H1 (cell line): ENCODE results near the gene MEX3D. TPM values are rescaled to one million over a fixed set of nuclear protein-coding genes. Genes with fewer than 3 reads are reported as not detected.

Source experiments
- CTBP2 ChIP-seq: IDR thresholded peaks from 2 replicates; pipeline ENCODE4 v1.7.0; 2011; ENCODE audit warnings: borderline replicate concordance, mild to moderate bottlenecking, moderate library complexity, mixed read lengths, low read length; ENCODE audit not compliant: insufficient read depth, insufficient read length
- TAF7 ChIP-seq: optimal IDR thresholded peaks from 2 replicates; pipeline ENCODE3; 2011; ENCODE audit warnings: low read depth, mild to moderate bottlenecking, inconsistent platforms, low read length, moderate library complexity, borderline replicate concordance
- polyA plus RNA-seq, 7 experiments: library from polyadenylated mRNA; depleted of rRNA in 3 of 7; stranded (reverse) in 5 of 7; unstranded in 2 of 7; fragments of >200 nt in 5 of 7; fragments of 200-250 nt in 2 of 7; gene quantifications; 1 replicate in 5 of 7; 2 replicates in 1 of 7; 4 replicates in 1 of 7; pipeline versions ENCODE4 v1.2.1 to v1.2.3, GENCODE V29; 2011 to 2013; ENCODE audit warnings: missing spikeins in 2 of 7, mixed read lengths in 2 of 7
- total RNA-seq: library from RNA; stranded (reverse); fragmentation: NEBNext Ultra II Directional; extraction: Animal tissue kit (Norgen Biotek cat#: 25700); gene quantifications from 2 replicates; pipeline ENCODE4 v1.2.1, GENCODE V29; 2021

Gene MEX3D
- total and polyA plus RNA-seq, 2 of the 8 experiments (the other 6 are each of a cell fraction or from before 2014, with no cell fraction given), result 20.8 to 78.8 TPM

DNA sequence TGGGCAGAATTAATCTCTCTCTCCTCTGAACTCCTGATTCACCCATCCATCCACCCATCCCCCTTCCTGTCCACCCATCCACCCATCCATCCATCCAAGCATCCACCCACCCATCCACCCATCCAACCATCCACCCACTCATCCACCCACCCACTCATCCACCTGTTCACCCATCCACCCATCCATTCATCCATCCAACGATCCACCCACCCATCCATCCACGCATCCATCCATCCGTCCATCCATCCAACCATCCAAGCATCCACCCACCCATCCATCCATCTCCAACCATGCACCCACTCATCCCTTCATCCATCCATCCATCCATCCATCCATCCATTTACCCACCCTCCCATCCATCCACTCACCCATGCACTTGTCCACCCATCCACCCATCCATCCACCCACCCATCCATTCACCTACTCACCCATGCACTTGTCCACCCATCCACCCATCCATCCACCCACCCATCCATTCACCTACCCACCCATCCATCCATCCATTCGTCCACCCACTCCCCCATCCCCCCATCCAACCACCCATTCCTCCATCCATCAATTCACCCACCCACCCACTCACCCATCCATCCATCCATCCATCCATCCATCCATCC is 18.7 kb downstream of the MEX3D start (continued):
- TF ChIP-seq TAF7, result no peak
- TF ChIP-seq CTBP2, result no peak
